Kidney epithelial cell (primary cell): ENCODE results near the gene UPP1. TPM values are rescaled to one million over a fixed set of nuclear protein-coding genes. Genes with fewer than 3 reads are reported as not detected.
"Not testable (repeated sequence)": the region's sequence is repeated elsewhere in the genome, so short reads cannot be mapped to it uniquely, and the experiment has no call there.

Source experiments
- DNase-seq: peaks from one replicate; pipeline ENCODE4 v3.0.0-alpha.2; 2010; ENCODE audit warnings: low read depth
- H3K27me3 ChIP-seq: 2 replicates; pipeline ENCODE4 v1.6.0; 2011; ENCODE audit warnings: low read length; ENCODE audit not compliant: control insufficient read depth, insufficient read depth
- H3K36me3 ChIP-seq: 2 replicates; pipeline ENCODE4 v1.5.1; 2011; ENCODE audit warnings: low read length; ENCODE audit not compliant: control insufficient read depth, insufficient read depth
- H3K4me3 ChIP-seq: 2 replicates; pipeline ENCODE4 v1.5.1; 2011; ENCODE audit warnings: low read depth, mild to moderate bottlenecking, control low read depth, low read length
- CTCF ChIP-seq: IDR thresholded peaks from 2 replicates; pipeline ENCODE4 v1.5.1; 2011; ENCODE audit warnings: mild to moderate bottlenecking, moderate library complexity, low read length, control low read depth, inconsistent platforms; ENCODE audit not compliant: insufficient read depth, poor library complexity, severe bottlenecking
- total RNA-seq: library from RNA; depleted of rRNA; stranded (reverse); fragments of >200 nt; gene quantifications from 2 replicates; pipeline ENCODE4 v1.2.3, GENCODE V29; 2015

UPP1 gene
- total RNA-seq, 1 donor from 2014 or later: 421 TPM

- no peak for DNase-seq
- no peak overlapping the region for H3K4me3 ChIP-seq
- no peaks in the 10 kb centered on the region for H3K27me3 ChIP-seq
- no peak for TF ChIP-seq CTCF
- H3K36me3 ChIP-seq: no peaks in the 10 kb centered on the region
Measured at GRCh38 chr7:48132792-48133191, 43.7 kb downstream of the UPP1 start.

- no peak for TF ChIP-seq CTCF
- H3K27me3 ChIP-seq: no peaks in the 10 kb centered on the region
- DNase-seq: no peak
- H3K36me3 ChIP-seq: no peaks in the 10 kb centered on the region
- H3K4me3 ChIP-seq: no peak overlapping the region
Measured at GRCh38 chr7:48139459-48139858, 50.4 kb downstream of the UPP1 start.

GRCh38 chr7:48140001-48140681, 51.1 kb downstream of the UPP1 start:
- Histone ChIP-seq H3K36me3 (no peaks in the 10 kb centered on the region), H3K4me3 (no peak overlapping the region), H3K27me3 (no peaks in the 10 kb centered on the region)
- DNase-seq: no peak
- no peak for TF ChIP-seq CTCF

- no peaks in the 10 kb centered on the region for H3K27me3 ChIP-seq
- no peak overlapping the region for H3K4me3 ChIP-seq
- no peaks in the 10 kb centered on the region for H3K36me3 ChIP-seq
- TF ChIP-seq CTCF: no peak
- DNase-seq: no peak
Measured at GRCh38 chr7:48141521-48141920, 52.5 kb downstream of the UPP1 start.

- no peak for DNase-seq
- Histone ChIP-seq H3K36me3 (no peaks in the 10 kb centered on the region), H3K4me3 (no peak overlapping the region), H3K27me3 (no peaks in the 10 kb centered on the region)
- TF ChIP-seq CTCF: no peak
Measured at GRCh38 chr7:48144291-48144768, 55.3 kb downstream of the UPP1 start.

- H3K27me3 ChIP-seq: no peaks in the 10 kb centered on the region
- H3K4me3 ChIP-seq: no peak overlapping the region
- no peaks in the 10 kb centered on the region for H3K36me3 ChIP-seq
- DNase-seq: peak; percentile 12
- no peak for TF ChIP-seq CTCF
Measured at GRCh38 chr7:48147078-48147591, 58.1 kb downstream of the UPP1 start.

- not testable (repeated sequence) for H3K36me3 ChIP-seq, DNase-seq, H3K4me3 ChIP-seq, H3K27me3 ChIP-seq
Measured at GRCh38 chr7:48147690-48148089, 58.6 kb downstream of the UPP1 start.
